Transverse colon (tissue), 4 donors: ENCODE measurements around the gene UBR3. TPM values are rescaled to one million over a fixed set of nuclear protein-coding genes. Genes with fewer than 3 reads are reported as not detected.

Experiments
- DNase-seq: peaks from one replicate; pipeline ENCODE4 v3.0.0-alpha.2; 2019
- H3K27ac ChIP-seq, 4 donors: fragments of 200-600 bp; sonication (generic); 2 replicates each; pipeline ENCODE4 v1.5.1; 2016 to 2018; ENCODE audit warnings: inconsistent platforms in 4 of 4
- H3K27me3 ChIP-seq: fragments of 200-600 bp; sonication (generic); 2 replicates; pipeline ENCODE4 v1.5.1; 2017; ENCODE audit warnings: inconsistent platforms
- H3K36me3 ChIP-seq, 4 donors: fragments of 200-600 bp; sonication (generic); 2 replicates each; pipeline ENCODE4 v1.5.1; 2017 to 2019; ENCODE audit warnings: inconsistent platforms in 4 of 4
- H3K4me1 ChIP-seq, 4 donors: fragments of 200-600 bp; sonication (generic); 2 replicates each; pipeline ENCODE4 v1.5.1; 2017 to 2020; ENCODE audit warnings: inconsistent platforms in 4 of 4
- H3K4me3 ChIP-seq, 4 donors: fragments of 200-600 bp; sonication (generic); 1 replicate in 1 of 4; 2 replicates in 3 of 4; pipeline versions ENCODE4 v1.5.1 to v1.6.1; 2017 to 2019; ENCODE audit warnings: inconsistent platforms in 4 of 4
- H3K9me3 ChIP-seq, 2 donors: fragments of 200-600 bp; sonication (generic); 2 replicates each; pipeline ENCODE4 v1.5.1; 2017 to 2019; ENCODE audit warnings: inconsistent platforms in 2 of 2
- CTCF ChIP-seq, 5 experiments: fragments of 200-600 bp in 3 of 5; fragments of 450-650 bp in 2 of 5; sonication (generic) in 3 of 5; IDR thresholded peaks; 1 replicate in 2 of 5; 2 replicates in 3 of 5; pipeline ENCODE4 v1.5.1; 2016 to 2017; ENCODE audit warnings: antibody characterized with exemption in 5 of 5, inconsistent platforms in 3 of 5, mild to moderate bottlenecking in 2 of 5, moderate library complexity in 1 of 5
- EP300 ChIP-seq: sonication (generic); formaldehyde crosslinking; IDR thresholded peaks from one replicate; pipeline ENCODE4 v1.6.1; 2017; ENCODE audit warnings: antibody characterized with exemption, low read depth
- POLR2A ChIP-seq: fragments of 450-650 bp; IDR thresholded peaks from one replicate; pipeline ENCODE4 v1.6.1; 2016; ENCODE audit warnings: antibody characterized with exemption, mild to moderate bottlenecking, moderate library complexity
- POLR2AphosphoS5 ChIP-seq, 3 donors: sonication (generic); formaldehyde crosslinking; IDR thresholded peaks; one replicate each; pipeline ENCODE4 v1.6.1; 2016; ENCODE audit warnings: antibody characterized with exemption in 3 of 3
- WGBS, 2 donors: methylation state at CpG; one replicate each; pipeline ENCODE4 v1.1.5; 2018; ENCODE audit warnings: low coverage in 1 of 2; 5-methylcytosine and 5-hydroxymethylcytosine counted together
- in situ Hi-C, 4 donors: fragments of 200-750 bp; cut with MboI; loops; one replicate each; pipeline versions ENCODE4 v1.15.0 to v1.15.1; 2017; ENCODE audit warnings: low sequenced_read_pairs in 3 of 4, low pct_ligation_motif_present in 1 of 4, low pct_unique_long_range_greater_than_20kb in 1 of 4
- intact Hi-C: fragments of 100-400 bp; cut with DNase I; formaldehyde crosslinking; loops from one replicate; pipeline ENCODE4 v1.15.1; 2023; ENCODE audit warnings: low total_unique reads
- total RNA-seq, 4 donors: library from RNA; depleted of rRNA; stranded (reverse); fragments of >200 nt; gene quantifications; one replicate each; pipeline ENCODE4 v1.1.0, GENCODE V29; 2016

Gene UBR3
- total RNA-seq, 4 donors from 2014 or later = 45.2 to 79.0 (median 74.1) TPM

DNA sequence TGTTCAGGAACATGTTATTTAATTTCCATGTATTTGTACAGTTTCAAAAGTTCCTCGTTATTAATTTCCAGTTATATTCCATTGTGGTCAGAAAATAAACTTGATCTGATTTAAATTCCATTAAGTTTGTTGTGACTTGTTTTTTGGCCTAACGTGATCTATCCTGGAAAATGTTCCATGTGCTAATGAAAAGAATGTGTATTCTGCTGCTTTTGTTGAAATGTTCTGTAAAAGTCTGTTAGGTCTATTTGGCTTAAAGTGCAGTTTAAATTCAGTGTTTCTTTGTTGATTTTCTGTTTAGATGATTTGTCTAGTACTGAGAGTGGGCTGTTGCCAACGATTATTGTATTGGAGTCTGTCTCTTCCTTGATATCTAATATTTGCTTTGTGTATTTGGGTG lies 148.0 kb downstream of the UBR3 start:
- in situ Hi-C loops = no loop called here

GRCh38 chr2:169976335-169976851 lies 149.1 kb downstream of the UBR3 start:
- Histone ChIP-seq H3K9me3 (peaks cover 16 to 20% of the 10 kb centered on the region in 2 donors), H3K27me3 (no peaks in the 10 kb centered on the region), H3K4me3 (no peak overlapping the region), H3K27ac (no peak overlapping the region), H3K36me3 (peaks cover 0 to 14% (median 5%) of the 10 kb centered on the region in 4 donors), H3K4me1 (no peaks in the 10 kb centered on the region)
- intact Hi-C loops (no loop called here), in situ Hi-C loops (no loop called here)
- TF ChIP-seq EP300 = no peak
- no peak for TF ChIP-seq POLR2A
- no peak for TF ChIP-seq POLR2AphosphoS5 (IDR thresholded peaks at IDR 0.05)
- no peak for TF ChIP-seq CTCF (IDR thresholded peaks at IDR 0.05)
- DNase-seq = no peak

More for the DNA sequence above, 148.0 kb downstream of the UBR3 start:
- DNase-seq = no peak
- Histone ChIP-seq H3K4me3 (no peak overlapping the region), H3K4me1 (no peaks in the 10 kb centered on the region), H3K36me3 (peaks cover 0 to 14% (median 5%) of the 10 kb centered on the region in 4 donors), H3K27me3 (no peaks in the 10 kb centered on the region), H3K9me3 (peaks cover 16 to 20% of the 10 kb centered on the region in 2 donors), H3K27ac (no peak overlapping the region)
- intact Hi-C loops = no loop called here
- TF ChIP-seq CTCF (IDR thresholded peaks at IDR 0.05) = no peak
- no peak for TF ChIP-seq POLR2AphosphoS5 (IDR thresholded peaks at IDR 0.05)
- TF ChIP-seq POLR2A = no peak
- TF ChIP-seq EP300 = no peak
- WGBS, 2 donors = 96 to 97% methylated on average over 3 of the region's 3 CpGs

DNA sequence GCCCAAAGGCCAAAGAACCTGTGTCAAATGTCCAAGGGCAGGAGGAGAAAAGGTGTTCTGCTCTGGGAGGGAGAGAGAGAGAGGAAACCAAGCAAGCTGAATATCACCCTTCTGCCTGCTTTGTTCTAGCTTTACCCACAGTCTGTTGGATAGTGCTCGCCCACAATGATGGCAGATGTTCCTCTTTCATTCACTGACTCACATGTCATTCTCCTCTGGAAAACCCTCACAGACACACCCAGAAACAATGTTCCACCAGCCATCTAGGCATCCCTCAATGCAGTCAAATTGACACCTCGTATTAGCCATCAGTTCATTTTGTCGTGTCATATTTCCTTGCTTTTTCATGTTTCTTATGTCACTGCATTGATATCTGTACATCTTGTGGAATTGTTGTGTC lies 150.3 kb downstream of the UBR3 start:
- in situ Hi-C loops = no loop called here
- H3K9me3 ChIP-seq = peaks cover 16 to 20% of the 10 kb centered on the region in 2 donors

GRCh38 chr2:169978402-169979017 lies 151.3 kb downstream of the UBR3 start:
- no peaks in the 10 kb centered on the region for H3K4me1 ChIP-seq
- intact Hi-C loops (no loop called here), in situ Hi-C loops (no loop called here)
- H3K27me3 ChIP-seq = no peaks in the 10 kb centered on the region
- peaks cover 16 to 20% of the 10 kb centered on the region in 2 donors for H3K9me3 ChIP-seq
- DNase-seq = no peak
- WGBS, 2 donors = 94 to 100% methylated on average over 1 to 2 of the region's 2 CpGs
- peaks cover 0 to 14% (median 5%) of the 10 kb centered on the region in 4 donors for H3K36me3 ChIP-seq
- H3K4me3 ChIP-seq = no peak overlapping the region
- TF ChIP-seq POLR2A (no peak), EP300 (no peak), POLR2AphosphoS5 (IDR thresholded peaks at IDR 0.05) (no peak), CTCF (IDR thresholded peaks at IDR 0.05) (no peak)
- no peak overlapping the region for H3K27ac ChIP-seq

More for the DNA sequence above, 150.3 kb downstream of the UBR3 start:
- Histone ChIP-seq H3K4me1 (no peaks in the 10 kb centered on the region), H3K27ac (no peak overlapping the region), H3K27me3 (no peaks in the 10 kb centered on the region), H3K36me3 (peaks cover 0 to 14% (median 5%) of the 10 kb centered on the region in 4 donors), H3K4me3 (no peak overlapping the region)
- no peak for DNase-seq
- TF ChIP-seq CTCF (IDR thresholded peaks at IDR 0.05) (no peak), POLR2AphosphoS5 (IDR thresholded peaks at IDR 0.05) (no peak), EP300 (no peak), POLR2A (no peak)
- intact Hi-C loops = no loop called here
- WGBS, 2 donors = 92 to 94% methylated on average over 3 of the region's 3 CpGs
